AG10803 (cell line): ENCODE results near the gene FGF8.
"Not testable (repeated sequence)": the region's sequence is repeated elsewhere in the genome, so short reads cannot be mapped to it uniquely, and the experiment has no call there.

Source experiments
- DNase-seq: peaks from one replicate; pipeline ENCODE4 v3.0.0; 2010; ENCODE audit warnings: low read depth
- H3K4me3 ChIP-seq: 2 replicates; pipeline ENCODE4 v1.5.1; 2011; ENCODE audit warnings: mild to moderate bottlenecking, low read length, control low read depth
- CTCF ChIP-seq: conservative IDR thresholded peaks from 2 replicates; pipeline ENCODE4 v1.5.1; 2011; ENCODE audit warnings: mild to moderate bottlenecking, low read length, control low read depth, inconsistent platforms

FGF8 gene

GRCh38 chr10:101789686-101790085 lies 13.8 kb upstream of the FGF8 start:
- H3K4me3 ChIP-seq = no peak overlapping the region
- no peak for TF ChIP-seq CTCF
- no peak for DNase-seq

GRCh38 chr10:101789231-101789630 lies 13.3 kb upstream of the FGF8 start:
- not testable (repeated sequence) for DNase-seq, H3K4me3 ChIP-seq

DNA sequence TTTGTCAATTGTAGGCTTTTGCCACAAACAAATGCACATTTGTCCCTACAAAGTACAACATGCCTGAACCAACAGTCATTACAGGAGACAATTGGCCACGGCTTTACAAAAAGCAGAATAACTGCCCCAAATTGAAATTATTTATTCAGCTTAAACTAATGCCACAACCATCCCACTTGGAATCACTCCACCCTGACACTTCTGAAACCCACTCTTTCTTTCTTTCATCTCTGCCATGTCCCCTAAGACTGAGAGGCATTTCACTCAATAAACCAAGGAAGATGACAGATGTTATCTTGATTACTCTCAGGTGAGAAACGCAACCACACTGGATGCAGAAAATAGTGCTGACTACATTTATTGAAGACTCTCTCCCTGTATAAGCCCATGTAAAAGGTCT lies 9.9 kb upstream of the FGF8 start:
- no peak for DNase-seq
- no peak for TF ChIP-seq CTCF
- no peak overlapping the region for H3K4me3 ChIP-seq

DNA sequence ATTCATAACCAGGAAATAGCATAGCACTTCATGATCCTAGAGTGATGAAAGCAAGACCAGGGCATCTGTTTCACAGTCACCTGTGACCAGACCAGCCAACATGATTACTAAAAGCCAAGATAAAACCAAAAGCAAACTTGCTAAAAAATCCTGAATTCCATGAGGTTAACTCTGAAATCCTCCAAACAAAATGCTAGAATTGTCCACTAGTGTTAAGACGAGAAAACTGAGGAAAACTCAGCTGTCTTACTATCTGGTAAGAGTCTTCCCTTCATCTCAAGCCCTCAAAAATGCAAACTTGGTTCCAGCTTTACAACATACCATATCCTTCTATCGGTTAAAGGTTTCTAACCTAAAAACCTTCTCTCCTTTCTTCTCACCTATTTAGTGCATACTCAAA lies 8.6 kb upstream of the FGF8 start:
- no peak for TF ChIP-seq CTCF
- H3K4me3 ChIP-seq = no peak overlapping the region
- no peak for DNase-seq

- no peak for DNase-seq
- H3K4me3 ChIP-seq = peak overlapping the region; percentile 84
- TF ChIP-seq CTCF = no peak
Measured at GRCh38 chr10:101783736-101784118, 7.8 kb upstream of the FGF8 start.

- peak within 1 kb of the TSS; percentile 84 for H3K4me3 ChIP-seq
- TF ChIP-seq CTCF = no peak
- DNase-seq = peak; percentile 66
Measured at GRCh38 chr10:101782811-101783735, 7.2 kb upstream of the FGF8 start, which contains the start of gene NPM3. NPM3 (minus strand) TSS chr10:101783446; CDS start chr10:101783390, 56 bp downstream.

DNA sequence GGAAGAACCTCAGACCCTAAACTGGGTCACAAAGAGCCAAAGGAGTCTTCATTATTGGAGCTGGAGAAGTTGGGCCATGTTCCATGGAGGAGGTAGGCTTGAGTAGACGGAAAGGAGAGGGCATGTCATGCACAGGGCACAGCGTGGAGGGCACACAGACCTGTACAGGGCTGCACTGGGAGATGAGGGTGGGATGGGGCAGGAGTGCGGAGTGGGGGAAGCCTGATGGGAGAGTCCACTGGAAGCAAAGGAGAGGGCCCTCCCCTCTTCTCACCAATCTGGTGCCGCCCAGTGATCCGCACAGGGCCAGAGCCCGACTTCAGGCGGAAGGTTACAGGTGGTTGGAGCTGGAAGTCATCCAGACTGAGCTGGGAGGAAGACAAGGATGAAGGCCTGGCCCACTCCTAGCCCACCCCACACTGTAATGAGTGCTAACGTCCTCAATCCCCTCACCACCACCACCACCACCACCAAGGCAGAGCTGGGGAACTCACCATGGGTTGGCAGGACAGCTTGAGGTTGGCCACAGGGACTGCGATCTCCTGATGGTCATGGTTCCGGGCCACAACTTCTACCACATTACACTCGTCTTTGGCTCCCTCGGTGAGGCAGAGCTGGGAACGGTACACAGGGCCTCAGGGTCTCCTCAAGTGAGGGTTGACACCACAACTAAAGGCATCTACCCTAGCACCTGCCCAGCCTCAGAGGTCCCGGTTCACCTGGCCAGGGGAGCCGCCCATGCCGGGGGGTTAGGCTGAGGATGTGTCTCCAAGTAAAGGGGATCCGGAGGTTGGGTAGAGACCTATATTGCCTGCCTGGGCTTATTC lies 6.3 kb upstream of the FGF8 start:
- H3K4me3 ChIP-seq = peak overlapping the region; percentile 84
- DNase-seq = no peak
- TF ChIP-seq CTCF = no peak
